ENCODE results near the gene MAP3K14.

Gene MAP3K14

GRCh38 chr17:45320931-45321461, 4.2 kb upstream of the MAP3K14 start:
- H3K4me1 ChIP-seq (ENCODE audit: control insufficient read depth, insufficient read depth, low read length): peaks cover 4% of the 10 kb centered on the region
- no peaks in the 10 kb centered on the region for H3K9me3 ChIP-seq (ENCODE audit: control insufficient read depth, insufficient read depth, low read length)
- no peaks in the 10 kb centered on the region for H3K36me3 ChIP-seq (ENCODE audit: control insufficient read depth, insufficient read depth, low read length)
- H3K9ac ChIP-seq (ENCODE audit: low read depth, low read length): no peak overlapping the region
- no peak overlapping the region for H3K4me3 ChIP-seq (ENCODE audit: low read depth, low read length)
- H3K27me3 ChIP-seq (ENCODE audit: control insufficient read depth, insufficient read depth, low read length): peaks cover 2% of the 10 kb centered on the region

GRCh38 chr17:45320349-45320930, 3.6 kb upstream of the MAP3K14 start:
- Histone ChIP-seq H3K27me3 (ENCODE audit: control insufficient read depth, insufficient read depth, low read length) (peaks cover 6% of the 10 kb centered on the region), H3K4me1 (ENCODE audit: control insufficient read depth, insufficient read depth, low read length) (peaks cover 8% of the 10 kb centered on the region), H3K9ac (ENCODE audit: low read depth, low read length) (no peak overlapping the region), H3K4me3 (ENCODE audit: low read depth, low read length) (no peak overlapping the region), H3K9me3 (ENCODE audit: control insufficient read depth, insufficient read depth, low read length) (no peaks in the 10 kb centered on the region), H3K36me3 (ENCODE audit: control insufficient read depth, insufficient read depth, low read length) (no peaks in the 10 kb centered on the region)

- Histone ChIP-seq H3K4me1 (ENCODE audit: control insufficient read depth, insufficient read depth, low read length) (peaks cover 8% of the 10 kb centered on the region), H3K36me3 (ENCODE audit: control insufficient read depth, insufficient read depth, low read length) (no peaks in the 10 kb centered on the region), H3K27me3 (ENCODE audit: control insufficient read depth, insufficient read depth, low read length) (peaks cover 9% of the 10 kb centered on the region), H3K4me3 (ENCODE audit: low read depth, low read length) (no peak overlapping the region), H3K9me3 (ENCODE audit: control insufficient read depth, insufficient read depth, low read length) (no peaks in the 10 kb centered on the region), H3K9ac (ENCODE audit: low read depth, low read length) (no peak overlapping the region)
Measured at GRCh38 chr17:45319239-45319703, 2.5 kb upstream of the MAP3K14 start.

GRCh38 chr17:45318561-45319230, 1.9 kb upstream of the MAP3K14 start:
- H3K4me3 ChIP-seq (ENCODE audit: low read depth, low read length): no peak overlapping the region
- H3K9ac ChIP-seq (ENCODE audit: low read depth, low read length): no peak overlapping the region
- H3K4me1 ChIP-seq (ENCODE audit: control insufficient read depth, insufficient read depth, low read length): peaks cover 8% of the 10 kb centered on the region
- no peaks in the 10 kb centered on the region for H3K36me3 ChIP-seq (ENCODE audit: control insufficient read depth, insufficient read depth, low read length)
- no peaks in the 10 kb centered on the region for H3K9me3 ChIP-seq (ENCODE audit: control insufficient read depth, insufficient read depth, low read length)
- H3K27me3 ChIP-seq (ENCODE audit: control insufficient read depth, insufficient read depth, low read length): peaks cover 9% of the 10 kb centered on the region

GRCh38 chr17:45317111-45317928, 500 bp upstream of the MAP3K14 start:
- Histone ChIP-seq H3K36me3 (ENCODE audit: control insufficient read depth, insufficient read depth, low read length) (no peaks in the 10 kb centered on the region), H3K4me1 (ENCODE audit: control insufficient read depth, insufficient read depth, low read length) (peaks cover 8% of the 10 kb centered on the region), H3K27me3 (ENCODE audit: control insufficient read depth, insufficient read depth, low read length) (peaks cover 9% of the 10 kb centered on the region), H3K9me3 (ENCODE audit: control insufficient read depth, insufficient read depth, low read length) (no peaks in the 10 kb centered on the region), H3K4me3 (ENCODE audit: low read depth, low read length) (peak overlapping the region; percentile 79), H3K9ac (ENCODE audit: low read depth, low read length) (peak overlapping the region; percentile 39)

- Histone ChIP-seq H3K36me3 (ENCODE audit: control insufficient read depth, insufficient read depth, low read length) (no peaks in the 10 kb centered on the region), H3K9me3 (ENCODE audit: control insufficient read depth, insufficient read depth, low read length) (no peaks in the 10 kb centered on the region), H3K4me3 (ENCODE audit: low read depth, low read length) (peak overlapping the region; percentile 72), H3K4me1 (ENCODE audit: control insufficient read depth, insufficient read depth, low read length) (peaks cover 8% of the 10 kb centered on the region), H3K9ac (ENCODE audit: low read depth, low read length) (no peak overlapping the region), H3K27me3 (ENCODE audit: control insufficient read depth, insufficient read depth, low read length) (peaks cover 7% of the 10 kb centered on the region)
Measured at GRCh38 chr17:45315648-45316433, 979 bp downstream of the MAP3K14 start.

GRCh38 chr17:45314741-45315647, 1.8 kb downstream of the MAP3K14 start:
- Histone ChIP-seq H3K9ac (ENCODE audit: low read depth, low read length) (no peak overlapping the region), H3K4me3 (ENCODE audit: low read depth, low read length) (no peak overlapping the region), H3K4me1 (ENCODE audit: control insufficient read depth, insufficient read depth, low read length) (peaks cover 8% of the 10 kb centered on the region)

GRCh38 chr17:45313996-45314740, 2.7 kb downstream of the MAP3K14 start:
- H3K36me3 ChIP-seq (ENCODE audit: control insufficient read depth, insufficient read depth, low read length): no peaks in the 10 kb centered on the region
- no peak overlapping the region for H3K9ac ChIP-seq (ENCODE audit: low read depth, low read length)
- peaks cover 8% of the 10 kb centered on the region for H3K4me1 ChIP-seq (ENCODE audit: control insufficient read depth, insufficient read depth, low read length)
- H3K27me3 ChIP-seq (ENCODE audit: control insufficient read depth, insufficient read depth, low read length): peaks cover 7% of the 10 kb centered on the region
- no peak overlapping the region for H3K4me3 ChIP-seq (ENCODE audit: low read depth, low read length)
- H3K9me3 ChIP-seq (ENCODE audit: control insufficient read depth, insufficient read depth, low read length): no peaks in the 10 kb centered on the region

More at GRCh38 chr17:45314741-45315647, 1.8 kb downstream of the MAP3K14 start:
- Histone ChIP-seq H3K36me3 (ENCODE audit: control insufficient read depth, insufficient read depth, low read length) (no peaks in the 10 kb centered on the region), H3K9me3 (ENCODE audit: control insufficient read depth, insufficient read depth, low read length) (no peaks in the 10 kb centered on the region), H3K27me3 (ENCODE audit: control insufficient read depth, insufficient read depth, low read length) (peaks cover 7% of the 10 kb centered on the region)

GRCh38 chr17:45313421-45313771, 3.4 kb downstream of the MAP3K14 start:
- no peaks in the 10 kb centered on the region for H3K9me3 ChIP-seq (ENCODE audit: control insufficient read depth, insufficient read depth, low read length)
- no peak overlapping the region for H3K9ac ChIP-seq (ENCODE audit: low read depth, low read length)
- no peaks in the 10 kb centered on the region for H3K36me3 ChIP-seq (ENCODE audit: control insufficient read depth, insufficient read depth, low read length)
- H3K27me3 ChIP-seq (ENCODE audit: control insufficient read depth, insufficient read depth, low read length): peaks cover 7% of the 10 kb centered on the region
- H3K4me1 ChIP-seq (ENCODE audit: control insufficient read depth, insufficient read depth, low read length): peaks cover 8% of the 10 kb centered on the region
- no peak overlapping the region for H3K4me3 ChIP-seq (ENCODE audit: low read depth, low read length)
